Measurements from ENCODE around the gene HS3ST4. TPM values are rescaled to one million over a fixed set of nuclear protein-coding genes. Genes with fewer than 3 reads are reported as not detected.
"Not testable (repeated sequence)": the region's sequence is repeated elsewhere in the genome, so short reads cannot be mapped to it uniquely, and the experiment has no call there.

The HS3ST4 gene
- total RNA-seq, 2 donors from 2014 or later: not detected

DNA sequence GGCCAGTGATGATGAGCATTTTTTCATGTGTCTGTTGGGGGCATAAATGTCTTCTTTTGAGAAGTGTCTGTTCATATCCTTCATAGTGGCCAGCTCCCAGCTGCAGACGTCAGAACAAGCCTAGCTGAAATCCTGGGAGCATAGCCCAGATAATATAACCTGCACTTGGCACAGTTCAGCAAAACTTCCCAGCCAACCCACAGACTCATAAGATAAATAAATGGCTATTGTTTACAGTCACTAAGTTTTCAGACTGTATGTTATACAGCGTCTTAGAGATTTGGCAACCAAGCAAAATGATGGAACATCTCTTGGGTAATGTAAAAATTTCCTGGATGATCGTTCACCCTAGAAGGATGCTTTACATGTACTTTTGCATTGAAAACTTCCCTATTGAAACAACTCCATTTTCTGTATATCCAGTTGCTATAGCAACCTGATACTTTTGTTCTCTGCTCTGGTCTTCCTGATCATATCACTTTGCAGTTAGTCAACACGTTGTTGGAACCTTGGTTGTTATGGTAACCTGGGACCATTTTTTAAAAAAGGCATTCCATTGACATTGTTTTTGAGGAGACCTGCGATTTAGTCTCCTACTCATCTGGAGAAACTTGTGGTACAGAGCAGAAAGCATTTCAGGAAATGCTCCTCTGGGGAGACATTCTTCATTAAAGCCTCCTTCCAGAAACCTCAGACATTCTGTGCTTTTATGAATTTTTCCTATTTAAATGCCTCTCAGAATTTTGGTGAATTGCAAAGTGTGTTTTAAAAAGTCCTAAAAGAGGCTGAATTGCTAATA, 378.7 kb downstream of the HS3ST4 start:
- no peaks in the 10 kb centered on the region for H3K4me1 ChIP-seq (ENCODE audit: control insufficient read depth in 1 of 2, low read depth in 2 of 2)
- H3K27ac ChIP-seq: no peak overlapping the region
- no peak for DNase-seq (ENCODE audit: low spot score)
- H3K36me3 ChIP-seq: no peaks in the 10 kb centered on the region
- no peaks in the 10 kb centered on the region for H3K27me3 ChIP-seq (replicated peaks; ENCODE audit: insufficient read depth)
- no peak for ATAC-seq (ENCODE audit: insufficient number of reproducible peaks, low FRiP score, low read depth)
- no peaks in the 10 kb centered on the region for H3K9me3 ChIP-seq
- H3K4me3 ChIP-seq: no peak overlapping the region
- TF ChIP-seq, protein P1, sequence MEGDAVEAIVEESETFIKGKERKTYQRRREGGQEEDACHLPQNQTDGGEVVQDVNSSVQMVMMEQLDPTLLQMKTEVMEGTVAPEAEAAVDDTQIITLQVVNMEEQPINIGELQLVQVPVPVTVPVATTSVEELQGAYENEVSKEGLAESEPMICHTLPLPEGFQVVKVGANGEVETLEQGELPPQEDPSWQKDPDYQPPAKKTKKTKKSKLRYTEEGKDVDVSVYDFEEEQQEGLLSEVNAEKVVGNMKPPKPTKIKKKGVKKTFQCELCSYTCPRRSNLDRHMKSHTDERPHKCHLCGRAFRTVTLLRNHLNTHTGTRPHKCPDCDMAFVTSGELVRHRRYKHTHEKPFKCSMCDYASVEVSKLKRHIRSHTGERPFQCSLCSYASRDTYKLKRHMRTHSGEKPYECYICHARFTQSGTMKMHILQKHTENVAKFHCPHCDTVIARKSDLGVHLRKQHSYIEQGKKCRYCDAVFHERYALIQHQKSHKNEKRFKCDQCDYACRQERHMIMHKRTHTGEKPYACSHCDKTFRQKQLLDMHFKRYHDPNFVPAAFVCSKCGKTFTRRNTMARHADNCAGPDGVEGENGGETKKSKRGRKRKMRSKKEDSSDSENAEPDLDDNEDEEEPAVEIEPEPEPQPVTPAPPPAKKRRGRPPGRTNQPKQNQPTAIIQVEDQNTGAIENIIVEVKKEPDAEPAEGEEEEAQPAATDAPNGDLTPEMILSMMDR (IDR thresholded peaks at IDR 0.05): no peak

DNA sequence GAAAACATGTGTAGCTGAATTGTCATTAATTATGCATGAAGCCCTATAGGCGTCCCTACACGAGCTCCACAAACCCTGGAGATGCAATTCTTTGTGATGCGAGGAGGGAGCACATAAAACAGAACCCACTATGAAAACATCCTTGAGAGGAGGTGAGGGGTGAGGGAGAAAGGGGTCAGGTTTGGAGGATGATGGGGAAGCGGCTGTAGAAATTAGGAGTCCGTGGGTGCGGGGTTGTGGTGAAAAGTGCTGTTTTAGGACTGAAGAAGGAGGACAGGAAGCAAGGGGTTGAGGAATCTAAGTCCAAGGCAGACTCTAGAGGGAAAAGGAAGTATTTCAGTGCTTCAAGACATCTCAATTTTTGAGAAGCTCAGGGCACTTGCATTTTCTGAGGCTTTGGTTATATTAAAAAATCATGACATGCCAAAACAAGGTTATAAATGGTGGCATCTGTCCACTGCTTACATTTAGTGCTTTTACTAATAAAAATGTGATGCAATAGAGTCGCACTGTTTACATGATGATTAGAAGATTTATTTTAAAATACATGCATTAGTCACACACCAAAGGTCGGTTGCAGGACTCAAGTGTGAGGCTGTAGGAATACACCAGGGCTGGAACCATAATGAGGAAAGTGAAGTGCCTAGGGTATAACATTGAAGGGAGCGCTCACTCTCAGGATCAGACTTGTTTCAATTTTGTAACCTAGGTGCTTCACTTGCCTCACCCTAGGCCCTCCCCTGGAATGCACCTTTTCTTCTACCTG, 379.5 kb downstream of the HS3ST4 start:
- no peaks in the 10 kb centered on the region for H3K27me3 ChIP-seq (replicated peaks; ENCODE audit: insufficient read depth)
- ATAC-seq (ENCODE audit: insufficient number of reproducible peaks, low FRiP score, low read depth) (no peak), DNase-seq (ENCODE audit: low spot score) (no peak)
- H3K9me3 ChIP-seq: no peaks in the 10 kb centered on the region
- no peak overlapping the region for H3K4me3 ChIP-seq
- TF ChIP-seq, protein P1 (IDR thresholded peaks at IDR 0.05): no peak
- no peaks in the 10 kb centered on the region for H3K4me1 ChIP-seq (ENCODE audit: control insufficient read depth in 1 of 2, low read depth in 2 of 2)
- no peak overlapping the region for H3K27ac ChIP-seq
- no peaks in the 10 kb centered on the region for H3K36me3 ChIP-seq

DNA sequence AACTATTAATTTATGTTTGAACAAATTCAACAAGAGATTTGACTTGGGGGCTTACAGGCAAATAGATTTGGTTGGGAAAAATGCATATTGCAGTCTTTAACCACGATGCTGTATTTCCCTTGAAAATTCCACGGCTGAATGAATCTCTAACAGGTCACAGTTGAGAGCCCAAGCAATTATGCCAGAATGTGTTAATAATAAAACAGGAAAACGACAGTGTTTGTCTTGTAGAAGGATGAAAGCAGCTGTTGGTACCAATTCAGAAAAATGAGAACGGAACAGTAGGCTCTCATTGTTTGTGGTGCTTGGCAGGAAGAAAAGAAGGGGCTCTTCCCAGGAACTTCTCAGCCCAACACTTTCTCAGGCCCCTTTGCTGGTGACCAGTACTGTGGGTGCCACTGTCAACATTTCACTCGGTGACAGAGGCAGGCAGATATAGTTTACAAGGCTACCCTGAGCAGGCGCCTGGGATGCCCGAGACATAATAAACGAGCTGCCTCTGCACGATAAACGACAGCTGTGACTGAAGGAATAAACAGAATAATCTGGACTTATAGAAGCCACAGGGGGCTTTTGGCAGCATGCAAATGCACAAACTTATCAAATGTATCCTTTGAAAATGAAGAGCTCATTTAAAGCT, 387.1 kb downstream of the HS3ST4 start:
- Histone ChIP-seq H3K4me1 (ENCODE audit: control insufficient read depth in 1 of 2, low read depth in 2 of 2) (no peaks in the 10 kb centered on the region), H3K27ac (no peak overlapping the region), H3K27me3 (replicated peaks; ENCODE audit: insufficient read depth) (no peaks in the 10 kb centered on the region), H3K4me3 (no peak overlapping the region), H3K36me3 (no peaks in the 10 kb centered on the region), H3K9me3 (no peaks in the 10 kb centered on the region)
- ATAC-seq (ENCODE audit: insufficient number of reproducible peaks, low FRiP score, low read depth) (no peak), DNase-seq (ENCODE audit: low spot score) (no peak)
- TF ChIP-seq, protein P1 (IDR thresholded peaks at IDR 0.05): no peak

DNA sequence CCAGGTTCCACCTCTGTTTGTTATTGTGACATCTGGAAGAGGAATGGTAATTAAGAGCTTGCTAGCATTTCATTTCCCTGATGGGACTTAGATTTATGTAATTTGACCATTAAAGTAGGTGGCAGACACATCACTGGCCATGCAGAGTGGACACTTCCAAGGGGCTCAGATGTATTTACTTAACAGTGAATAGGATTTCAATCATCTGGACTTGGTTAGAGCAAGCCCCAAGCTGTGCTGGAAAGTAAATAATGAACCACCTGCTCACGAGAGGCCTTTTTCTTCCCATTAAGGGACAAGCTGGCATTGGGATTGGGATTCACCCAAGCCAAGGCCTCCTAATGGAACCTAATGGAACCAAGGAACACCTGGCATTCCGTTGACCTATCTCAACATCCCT, 395.3 kb downstream of the HS3ST4 start:
- Histone ChIP-seq H3K4me3 (no peak overlapping the region), H3K4me1 (ENCODE audit: control insufficient read depth in 1 of 2, low read depth in 2 of 2) (no peaks in the 10 kb centered on the region), H3K27ac (no peak overlapping the region), H3K9me3 (no peaks in the 10 kb centered on the region), H3K27me3 (replicated peaks; ENCODE audit: insufficient read depth) (no peaks in the 10 kb centered on the region), H3K36me3 (no peaks in the 10 kb centered on the region)
- ATAC-seq (ENCODE audit: insufficient number of reproducible peaks, low FRiP score, low read depth) (no peak), DNase-seq (ENCODE audit: low spot score) (no peak)
- TF ChIP-seq, protein P1 (IDR thresholded peaks at IDR 0.05): no peak

DNA sequence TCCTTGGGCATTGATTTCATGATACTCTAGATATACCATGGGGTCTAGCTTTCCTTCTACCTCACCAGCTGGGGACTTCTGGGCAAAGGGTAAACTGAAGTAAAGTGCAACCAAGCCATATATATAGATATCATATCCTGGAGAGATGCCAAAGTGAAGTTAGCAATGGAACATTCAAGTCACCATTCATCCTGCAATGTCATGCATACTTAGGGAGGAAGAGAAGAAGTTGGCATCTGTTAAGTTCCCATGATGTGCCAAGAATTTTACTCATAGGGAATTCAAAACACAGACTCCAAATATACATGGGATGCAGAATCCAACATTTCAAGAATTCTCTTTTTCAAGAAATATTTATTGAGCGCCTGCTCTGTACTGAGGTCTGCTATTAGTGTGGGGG, 399.8 kb downstream of the HS3ST4 start:
- ATAC-seq (ENCODE audit: insufficient number of reproducible peaks, low FRiP score, low read depth) (no peak), DNase-seq (ENCODE audit: low spot score) (no peak)
- no peaks in the 10 kb centered on the region for H3K9me3 ChIP-seq
- no peak overlapping the region for H3K27ac ChIP-seq
- no peak overlapping the region for H3K4me3 ChIP-seq
- no peaks in the 10 kb centered on the region for H3K4me1 ChIP-seq (ENCODE audit: control insufficient read depth in 1 of 2, low read depth in 2 of 2)
- no peaks in the 10 kb centered on the region for H3K36me3 ChIP-seq
- TF ChIP-seq, protein P1 (IDR thresholded peaks at IDR 0.05): no peak
- no peaks in the 10 kb centered on the region for H3K27me3 ChIP-seq (replicated peaks; ENCODE audit: insufficient read depth)

DNA sequence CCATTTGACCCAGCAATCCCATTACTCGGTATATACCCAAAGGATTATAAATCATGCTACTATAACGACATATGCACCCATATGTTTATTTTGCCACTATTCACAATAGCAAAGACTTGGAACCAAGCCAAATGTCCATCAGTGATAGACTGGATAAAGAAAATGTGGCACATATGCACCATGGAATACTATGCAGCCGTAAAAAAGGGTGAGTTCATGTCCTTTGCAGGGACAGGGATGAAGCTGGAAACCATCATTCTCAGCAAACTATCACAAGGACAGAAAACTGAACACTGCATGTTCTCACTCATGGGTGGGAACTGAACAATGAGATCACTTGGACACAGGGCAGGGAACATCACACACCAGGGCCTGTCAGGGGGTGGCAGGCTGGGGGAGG, 406.4 kb downstream of the HS3ST4 start:
- not testable (repeated sequence) for H3K4me1 ChIP-seq (ENCODE audit: control insufficient read depth in 1 of 2, low read depth in 2 of 2); H3K9me3 ChIP-seq; ATAC-seq (ENCODE audit: insufficient number of reproducible peaks, low FRiP score, low read depth); H3K27me3 ChIP-seq (replicated peaks; ENCODE audit: insufficient read depth); DNase-seq (ENCODE audit: low spot score); H3K27ac ChIP-seq; H3K4me3 ChIP-seq; H3K36me3 ChIP-seq

Measured in thoracic aorta (tissue), 2 donors.